HepG2 (cell line): ENCODE data around the gene COA5. TPM values are rescaled to one million over a fixed set of nuclear protein-coding genes. Genes with fewer than 3 reads are reported as not detected.

Source experiments
- BORCS8-MEF2B ChIP-seq: sonication (generic); formaldehyde crosslinking; IDR thresholded peaks from 2 replicates; pipeline ENCODE4 v1.8.0; 2022; ENCODE audit warnings: mild to moderate bottlenecking, missing genetic modification reagents
- CAMTA2 ChIP-seq: sonication (generic); formaldehyde crosslinking; IDR thresholded peaks from 2 replicates; pipeline ENCODE4 v1.4.0; 2020; ENCODE audit warnings: mild to moderate bottlenecking, missing genetic modification reagents, borderline replicate concordance
- ELF1 ChIP-seq: sonication (generic); formaldehyde crosslinking; IDR thresholded peaks from 2 replicates; pipeline ENCODE4 v1.4.0; 2020; ENCODE audit warnings: missing genetic modification reagents
- FIP1L1 ChIP-seq: fragments of 200-400 bp; formaldehyde crosslinking; IDR thresholded peaks from 2 replicates; pipeline ENCODE4 v1.6.1; 2018; ENCODE audit warnings: low read depth, mild to moderate bottlenecking, low read length, moderate library complexity, borderline replicate concordance; ENCODE audit not compliant: insufficient read depth
- GPN1 ChIP-seq: sonication (generic); formaldehyde crosslinking; IDR thresholded peaks from 2 replicates; pipeline ENCODE4 v1.5.1; 2020; ENCODE audit warnings: missing genetic modification reagents, borderline replicate concordance
- HOXD1 ChIP-seq: sonication (generic); formaldehyde crosslinking; IDR thresholded peaks from 2 replicates; pipeline ENCODE4 v1.5.0; 2020; ENCODE audit warnings: missing genetic modification reagents
- ISL2 ChIP-seq: sonication (generic); formaldehyde crosslinking; IDR thresholded peaks from 2 replicates; pipeline ENCODE4 v1.5.0; 2020; ENCODE audit warnings: missing genetic modification reagents
- ISX ChIP-seq: sonication (generic); formaldehyde crosslinking; conservative IDR thresholded peaks from 2 replicates; pipeline ENCODE4 v1.5.0; 2020; ENCODE audit warnings: missing genetic modification reagents
- RORA ChIP-seq: sonication (generic); formaldehyde crosslinking; IDR thresholded peaks from 2 replicates; pipeline ENCODE4 v1.5.0; 2020; ENCODE audit warnings: mild to moderate bottlenecking, missing genetic modification reagents, moderate library complexity
- ZKSCAN8 ChIP-seq: IDR thresholded peaks from 2 replicates; pipeline ENCODE4 v1.6.1; 2016; ENCODE audit warnings: borderline replicate concordance, missing genetic modification reagents, missing compliant biosample characterization
- ZNF160 ChIP-seq: sonication (generic); formaldehyde crosslinking; IDR thresholded peaks from 2 replicates; pipeline ENCODE4 v1.8.0; 2022; ENCODE audit warnings: mild to moderate bottlenecking, inconsistent platforms, missing genetic modification reagents
- ZNF552 ChIP-seq: sonication (generic); formaldehyde crosslinking; IDR thresholded peaks from 2 replicates; pipeline ENCODE4 v1.9.0; 2022; ENCODE audit warnings: missing genetic modification reagents, mild to moderate bottlenecking, borderline replicate concordance
- ZNF678 ChIP-seq: sonication (generic); formaldehyde crosslinking; IDR thresholded peaks from 2 replicates; pipeline ENCODE4 v1.4.0; 2020; ENCODE audit warnings: mild to moderate bottlenecking, missing genetic modification reagents
- ZNF761 ChIP-seq: sonication (generic); formaldehyde crosslinking; conservative IDR thresholded peaks from 2 replicates; pipeline ENCODE4 v1.4.0; 2020; ENCODE audit warnings: mild to moderate bottlenecking, missing genetic modification reagents
- polyA plus RNA-seq, 8 experiments: library from polyadenylated mRNA; depleted of rRNA in 3 of 8; stranded (reverse) in 7 of 8; unstranded in 1 of 8; fragments of >200 nt; fragmentation: Illumina TruSeq in 4 of 8; extraction: Trizol in 4 of 8; gene quantifications; 2 replicates each; pipeline versions ENCODE4 v1.2.1 to v1.2.3, GENCODE V29; 2011 to 2016; ENCODE audit warnings: low read depth in 4 of 8, missing spikeins in 1 of 8, mixed read lengths in 1 of 8; ENCODE audit not compliant: insufficient read depth in 1 of 8
- total RNA-seq, 5 experiments: library from RNA; depleted of rRNA; stranded (reverse); fragments of >200 nt; fragmentation: Illumina TruSeq; extraction: Trizol; gene quantifications; 2 replicates each; pipeline ENCODE4 v1.2.3, GENCODE V29; 2016; ENCODE audit warnings: low read depth in 1 of 5
- TF ChIP-seq, protein P1 (sequence below): sonication (generic); formaldehyde crosslinking; IDR thresholded peaks from 2 replicates; pipeline ENCODE4 v1.5.0; 2020; ENCODE audit warnings: mild to moderate bottlenecking, missing genetic modification reagents
- TF ChIP-seq, protein P2 (sequence below): sonication (generic); formaldehyde crosslinking; IDR thresholded peaks from 2 replicates; pipeline ENCODE4 v1.4.0; 2020; ENCODE audit warnings: mild to moderate bottlenecking, low read depth, missing genetic modification reagents
- TF ChIP-seq, protein P3 (sequence below): sonication (generic); formaldehyde crosslinking; IDR thresholded peaks from 2 replicates; pipeline ENCODE4 v1.4.0; 2020; ENCODE audit warnings: missing genetic modification reagents, mild to moderate bottlenecking, borderline replicate concordance
- TF ChIP-seq, protein P4 (sequence below): IDR thresholded peaks from 2 replicates; pipeline ENCODE4 v1.6.1; 2016; ENCODE audit warnings: low read depth, control low read depth
- TF ChIP-seq, protein P5 (sequence below): IDR thresholded peaks from 2 replicates; pipeline ENCODE4 v1.6.1; 2016; ENCODE audit warnings: missing compliant biosample characterization, missing genetic modification reagents, borderline replicate concordance
- TF ChIP-seq, protein P6 (sequence below): sonication (generic); formaldehyde crosslinking; conservative IDR thresholded peaks from 2 replicates; pipeline ENCODE4 v1.4.0; 2020; ENCODE audit warnings: missing genetic modification reagents

Gene COA5
- total and polyA plus RNA-seq, 2 of the 13 experiments (the other 11 are each of a cell fraction or from before 2014, with no cell fraction given), result 43.6 to 64.5 TPM

DNA sequence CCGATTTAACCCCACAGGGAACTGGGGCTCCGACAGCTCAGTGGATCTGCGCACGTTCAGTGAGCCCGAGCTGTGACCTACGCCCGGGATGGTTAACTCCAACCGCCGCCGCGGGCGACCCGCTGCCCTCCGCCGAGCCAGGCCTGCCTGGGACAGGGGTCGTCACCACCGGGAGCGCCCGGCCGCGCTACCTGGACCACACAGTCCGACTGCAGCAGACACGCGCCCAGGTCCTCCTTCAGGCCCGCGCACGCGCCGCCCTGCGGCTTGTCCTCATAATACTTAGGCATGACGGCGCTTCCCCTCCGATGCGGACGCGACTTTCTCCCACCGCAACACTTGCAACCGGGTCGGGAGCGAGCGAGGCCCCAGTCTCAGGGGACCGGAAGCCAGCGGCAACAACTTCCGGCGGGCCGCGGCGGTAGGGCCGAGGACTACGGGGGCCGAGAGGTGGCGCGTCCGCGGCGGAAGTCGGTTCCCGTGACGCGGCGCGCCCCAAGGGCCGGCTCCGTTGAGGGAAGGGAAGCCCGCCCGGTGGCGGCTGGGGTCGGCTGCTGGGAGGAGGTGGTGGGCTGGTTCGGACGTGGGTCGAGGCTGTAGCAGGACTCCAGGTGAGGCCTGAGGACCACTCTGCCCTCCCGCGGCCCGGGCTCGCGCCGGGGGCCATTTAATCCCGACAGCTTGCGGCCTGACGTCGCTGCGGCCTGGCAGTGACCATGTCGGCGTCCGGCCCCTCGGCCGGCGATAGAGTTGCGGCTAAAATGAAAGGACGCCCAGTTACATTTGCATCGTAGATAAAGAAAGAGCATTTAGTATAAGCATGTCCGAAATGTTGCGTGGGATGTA, at the start of gene COA5, which contains the start of gene UNC50 (continued):
- TF ChIP-seq, protein P1, sequence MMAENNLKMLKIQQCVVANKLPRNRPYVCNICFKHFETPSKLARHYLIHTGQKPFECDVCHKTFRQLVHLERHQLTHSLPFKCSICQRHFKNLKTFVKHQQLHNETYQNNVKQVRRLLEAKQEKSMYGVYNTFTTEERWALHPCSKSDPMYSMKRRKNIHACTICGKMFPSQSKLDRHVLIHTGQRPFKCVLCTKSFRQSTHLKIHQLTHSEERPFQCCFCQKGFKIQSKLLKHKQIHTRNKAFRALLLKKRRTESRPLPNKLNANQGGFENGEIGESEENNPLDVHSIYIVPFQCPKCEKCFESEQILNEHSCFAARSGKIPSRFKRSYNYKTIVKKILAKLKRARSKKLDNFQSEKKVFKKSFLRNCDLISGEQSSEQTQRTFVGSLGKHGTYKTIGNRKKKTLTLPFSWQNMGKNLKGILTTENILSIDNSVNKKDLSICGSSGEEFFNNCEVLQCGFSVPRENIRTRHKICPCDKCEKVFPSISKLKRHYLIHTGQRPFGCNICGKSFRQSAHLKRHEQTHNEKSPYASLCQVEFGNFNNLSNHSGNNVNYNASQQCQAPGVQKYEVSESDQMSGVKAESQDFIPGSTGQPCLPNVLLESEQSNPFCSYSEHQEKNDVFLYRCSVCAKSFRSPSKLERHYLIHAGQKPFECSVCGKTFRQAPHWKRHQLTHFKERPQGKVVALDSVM (CRISPR knock-in tag), result peak; percentile 78
- TF ChIP-seq, protein P2, sequence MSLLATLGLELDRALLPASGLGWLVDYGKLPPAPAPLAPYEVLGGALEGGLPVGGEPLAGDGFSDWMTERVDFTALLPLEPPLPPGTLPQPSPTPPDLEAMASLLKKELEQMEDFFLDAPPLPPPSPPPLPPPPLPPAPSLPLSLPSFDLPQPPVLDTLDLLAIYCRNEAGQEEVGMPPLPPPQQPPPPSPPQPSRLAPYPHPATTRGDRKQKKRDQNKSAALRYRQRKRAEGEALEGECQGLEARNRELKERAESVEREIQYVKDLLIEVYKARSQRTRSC, result peak; percentile 54; the same call in 1 of the 2 replicates
- peak; percentile 90; the same call in 1 of the 2 replicates for TF ChIP-seq BORCS8-MEF2B (CRISPR knock-in tag)
- TF ChIP-seq, protein P3, sequence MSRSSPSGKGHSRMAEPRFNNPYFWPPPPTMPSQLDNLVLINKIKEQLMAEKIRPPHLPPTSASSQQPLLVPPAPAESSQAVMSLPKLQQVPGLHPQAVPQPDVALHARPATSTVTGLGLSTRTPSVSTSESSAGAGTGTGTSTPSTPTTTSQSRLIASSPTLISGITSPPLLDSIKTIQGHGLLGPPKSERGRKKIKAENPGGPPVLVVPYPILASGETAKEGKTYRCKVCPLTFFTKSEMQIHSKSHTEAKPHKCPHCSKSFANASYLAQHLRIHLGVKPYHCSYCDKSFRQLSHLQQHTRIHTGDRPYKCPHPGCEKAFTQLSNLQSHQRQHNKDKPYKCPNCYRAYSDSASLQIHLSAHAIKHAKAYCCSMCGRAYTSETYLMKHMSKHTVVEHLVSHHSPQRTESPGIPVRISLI (CRISPR knock-in tag), result no peak; the same call in 1 of the 2 replicates
- peak; percentile 91 for TF ChIP-seq ZNF678 (CRISPR knock-in tag)
- TF ChIP-seq ELF1 (CRISPR knock-in tag), result peak; percentile 92
- TF ChIP-seq FIP1L1, result no peak
- peak; percentile 72; the same call in 1 of the 2 replicates for TF ChIP-seq ISL2 (CRISPR knock-in tag)
- TF ChIP-seq HOXD1, result peak; percentile 74
- peak; percentile 48; the same call in 1 of the 2 replicates for TF ChIP-seq GPN1 (CRISPR knock-in tag)
- peak; percentile 80 for TF ChIP-seq ZNF552 (CRISPR knock-in tag)
- peak; percentile 95 for TF ChIP-seq ZNF761 (CRISPR knock-in tag)
- TF ChIP-seq, protein P4, sequence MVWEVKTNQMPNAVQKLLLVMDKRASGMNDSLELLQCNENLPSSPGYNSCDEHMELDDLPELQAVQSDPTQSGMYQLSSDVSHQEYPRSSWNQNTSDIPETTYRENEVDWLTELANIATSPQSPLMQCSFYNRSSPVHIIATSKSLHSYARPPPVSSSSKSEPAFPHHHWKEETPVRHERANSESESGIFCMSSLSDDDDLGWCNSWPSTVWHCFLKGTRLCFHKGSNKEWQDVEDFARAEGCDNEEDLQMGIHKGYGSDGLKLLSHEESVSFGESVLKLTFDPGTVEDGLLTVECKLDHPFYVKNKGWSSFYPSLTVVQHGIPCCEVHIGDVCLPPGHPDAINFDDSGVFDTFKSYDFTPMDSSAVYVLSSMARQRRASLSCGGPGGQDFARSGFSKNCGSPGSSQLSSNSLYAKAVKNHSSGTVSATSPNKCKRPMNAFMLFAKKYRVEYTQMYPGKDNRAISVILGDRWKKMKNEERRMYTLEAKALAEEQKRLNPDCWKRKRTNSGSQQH (CRISPR knock-in tag), result peak; percentile 95
- TF ChIP-seq ZKSCAN8 (CRISPR knock-in tag), result no peak; the same call in none of the 2 replicates
- TF ChIP-seq, protein P5, sequence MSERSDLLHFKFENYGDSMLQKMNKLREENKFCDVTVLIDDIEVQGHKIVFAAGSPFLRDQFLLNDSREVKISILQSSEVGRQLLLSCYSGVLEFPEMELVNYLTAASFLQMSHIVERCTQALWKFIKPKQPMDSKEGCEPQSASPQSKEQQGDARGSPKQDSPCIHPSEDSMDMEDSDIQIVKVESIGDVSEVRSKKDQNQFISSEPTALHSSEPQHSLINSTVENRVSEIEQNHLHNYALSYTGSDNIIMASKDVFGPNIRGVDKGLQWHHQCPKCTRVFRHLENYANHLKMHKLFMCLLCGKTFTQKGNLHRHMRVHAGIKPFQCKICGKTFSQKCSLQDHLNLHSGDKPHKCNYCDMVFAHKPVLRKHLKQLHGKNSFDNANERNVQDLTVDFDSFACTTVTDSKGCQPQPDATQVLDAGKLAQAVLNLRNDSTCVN (CRISPR knock-in tag), result peak; percentile 85; the same call in 1 of the 2 replicates
- TF ChIP-seq, protein P6, sequence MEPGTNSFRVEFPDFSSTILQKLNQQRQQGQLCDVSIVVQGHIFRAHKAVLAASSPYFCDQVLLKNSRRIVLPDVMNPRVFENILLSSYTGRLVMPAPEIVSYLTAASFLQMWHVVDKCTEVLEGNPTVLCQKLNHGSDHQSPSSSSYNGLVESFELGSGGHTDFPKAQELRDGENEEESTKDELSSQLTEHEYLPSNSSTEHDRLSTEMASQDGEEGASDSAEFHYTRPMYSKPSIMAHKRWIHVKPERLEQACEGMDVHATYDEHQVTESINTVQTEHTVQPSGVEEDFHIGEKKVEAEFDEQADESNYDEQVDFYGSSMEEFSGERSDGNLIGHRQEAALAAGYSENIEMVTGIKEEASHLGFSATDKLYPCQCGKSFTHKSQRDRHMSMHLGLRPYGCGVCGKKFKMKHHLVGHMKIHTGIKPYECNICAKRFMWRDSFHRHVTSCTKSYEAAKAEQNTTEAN (CRISPR knock-in tag), result 0 out of 2 replicates have a peak, but pooled peaks have one; percentile 44
- peak; percentile 91 for TF ChIP-seq ZNF160 (CRISPR knock-in tag)
- peak; percentile 97 for TF ChIP-seq CAMTA2 (CRISPR knock-in tag)
- no peak for TF ChIP-seq RORA (CRISPR knock-in tag)
- TF ChIP-seq ISX (CRISPR knock-in tag), result no peak
